CD4-positive, alpha-beta T cell treated with Interleukin-1 beta for 1 hour (primary cell): ENCODE measurements around the gene ALDH1B1.
A peak's percentile ranks its signal among the peaks of the same experiment; 100 is the strongest.
"Not testable (repeated sequence)": the region's sequence is repeated elsewhere in the genome, so short reads cannot be mapped to it uniquely, and the experiment has no call there.

Experiments
- DNase-seq, 2 donors: peaks; one replicate each; pipeline ENCODE4 v3.0.0-alpha.2; 2020 to 2022

ALDH1B1 gene

DNA sequence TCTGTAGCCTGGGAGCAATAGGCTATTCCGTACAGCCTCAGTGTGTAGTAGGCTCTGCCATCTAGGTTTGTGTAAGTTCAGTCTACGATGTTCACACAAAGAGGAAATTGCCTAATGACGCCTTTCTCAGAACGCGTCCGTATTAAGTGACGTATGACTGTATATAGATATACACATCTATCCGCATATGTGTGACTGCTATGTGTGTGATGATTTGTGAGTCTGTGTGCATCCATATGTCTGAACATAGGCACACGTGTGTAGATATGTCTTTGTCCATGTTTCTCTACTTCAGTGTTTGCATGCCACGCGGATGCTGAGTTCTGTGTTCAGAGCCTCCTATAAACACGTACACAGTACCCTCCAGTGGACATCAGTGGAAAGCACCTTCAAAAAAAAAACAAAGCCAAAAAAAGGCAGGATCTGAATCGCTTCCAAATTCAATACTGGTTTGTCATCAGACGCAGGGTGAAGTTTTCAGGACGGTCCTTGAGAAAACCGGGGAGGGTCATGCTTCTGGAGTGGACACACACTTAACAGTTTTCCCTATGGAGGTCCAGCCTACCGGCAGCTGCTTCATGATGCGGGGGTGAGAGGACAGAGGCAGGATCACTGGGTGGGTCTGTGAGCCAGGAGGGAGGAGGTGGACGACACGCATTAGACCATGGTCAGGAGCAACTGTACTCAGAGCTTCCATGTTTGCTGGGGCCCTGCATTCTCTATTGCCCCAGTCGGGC lies 29.5 kb upstream of the ALDH1B1 start:
- peak; percentile 14 to 23 for DNase-seq

DNA sequence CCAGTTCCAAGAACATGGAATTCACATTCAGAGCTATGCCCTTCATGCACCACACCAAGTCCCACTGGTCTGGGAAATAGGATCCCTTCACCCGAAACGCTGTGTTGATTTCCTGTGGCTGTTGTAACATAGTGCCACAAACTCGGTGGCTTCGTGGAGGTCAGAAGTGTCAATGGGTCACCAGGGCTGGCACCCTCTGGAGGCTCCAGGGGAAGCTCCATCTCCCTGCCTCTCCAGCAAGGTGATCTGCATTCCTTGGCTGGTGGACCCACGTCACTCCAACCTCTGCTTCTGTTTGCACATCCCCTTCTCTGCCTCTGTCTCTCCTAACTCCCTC lies 28.9 kb upstream of the ALDH1B1 start:
- no peak for DNase-seq

DNA sequence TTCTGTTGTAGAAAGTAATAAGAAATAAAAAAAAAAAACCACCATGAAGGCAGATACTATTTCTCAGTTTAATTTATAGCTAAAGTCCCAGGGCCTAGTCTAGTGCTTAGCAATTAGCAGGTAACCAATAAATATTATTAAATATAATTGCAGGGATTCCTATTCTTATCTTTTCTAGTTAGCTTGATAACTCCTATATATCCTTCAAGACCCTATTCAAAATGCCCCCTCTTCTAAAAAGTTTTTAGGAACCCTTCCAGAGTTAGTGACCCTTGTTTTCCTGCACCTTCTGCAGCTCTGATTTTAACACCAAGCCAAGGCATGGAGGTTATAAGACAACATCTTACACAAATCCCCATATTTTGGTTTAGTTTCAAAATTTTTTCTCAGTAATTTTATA lies 24.6 kb upstream of the ALDH1B1 start:
- no peak for DNase-seq

DNA sequence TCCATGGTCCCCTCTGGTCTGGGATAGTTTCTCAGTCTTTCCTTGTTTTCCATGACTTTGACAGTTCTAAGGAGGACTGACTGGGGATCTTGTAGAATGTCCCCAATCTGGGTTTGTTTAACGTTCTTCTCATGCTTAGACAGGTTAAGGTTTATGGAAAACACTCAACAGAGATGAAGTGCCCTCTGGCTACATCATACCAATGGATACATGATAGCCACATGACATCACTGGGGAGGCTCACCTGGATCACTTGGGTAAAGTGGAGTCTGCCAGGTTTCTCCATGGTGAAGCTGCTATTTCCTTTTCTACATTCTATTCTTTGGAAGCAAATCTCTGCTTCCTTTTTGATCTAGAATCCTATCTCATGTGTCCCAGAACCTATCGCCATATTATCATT lies 23.8 kb upstream of the ALDH1B1 start:
- DNase-seq: no peak

DNA sequence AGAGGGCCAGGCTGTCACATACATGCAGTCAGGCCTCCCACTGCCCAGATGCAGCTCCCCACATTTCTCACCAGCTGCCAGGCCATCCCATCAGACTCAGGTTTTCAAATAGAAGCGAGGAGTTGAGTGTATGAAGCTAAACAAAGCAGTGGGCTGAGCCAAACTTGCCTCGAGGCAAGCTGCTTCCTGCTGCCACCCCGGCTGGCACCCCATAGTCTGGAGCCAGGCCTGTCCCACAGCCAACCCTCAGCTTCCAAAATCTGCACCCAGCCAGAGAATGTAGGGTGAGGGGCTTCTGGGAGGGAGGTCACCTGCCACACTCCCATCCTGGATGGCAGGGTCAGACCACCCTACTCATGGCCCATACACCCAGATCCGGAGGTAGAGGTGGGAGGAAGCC lies 22.3 kb upstream of the ALDH1B1 start:
- no peak for DNase-seq

DNA sequence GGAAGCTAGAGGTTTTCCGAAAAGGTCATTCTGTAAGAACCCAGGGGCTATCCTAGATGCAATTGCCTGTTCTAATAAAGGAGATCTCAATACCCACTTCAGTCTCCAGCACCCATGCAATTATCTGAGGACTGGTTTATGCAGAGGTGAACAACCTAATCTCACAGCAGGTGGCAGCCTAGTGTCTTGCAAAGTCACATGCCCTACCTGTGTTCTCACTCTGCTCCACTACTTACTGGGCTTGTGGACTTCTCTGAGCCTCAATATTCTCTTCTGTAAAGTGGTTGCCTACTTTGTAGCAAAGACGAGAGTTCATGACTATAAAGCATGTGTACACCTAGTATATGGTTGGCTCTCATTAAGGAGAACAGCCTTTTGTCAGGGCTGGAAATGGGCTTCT lies 21.0 kb upstream of the ALDH1B1 start:
- peak; percentile 12 to 36 for DNase-seq

DNA sequence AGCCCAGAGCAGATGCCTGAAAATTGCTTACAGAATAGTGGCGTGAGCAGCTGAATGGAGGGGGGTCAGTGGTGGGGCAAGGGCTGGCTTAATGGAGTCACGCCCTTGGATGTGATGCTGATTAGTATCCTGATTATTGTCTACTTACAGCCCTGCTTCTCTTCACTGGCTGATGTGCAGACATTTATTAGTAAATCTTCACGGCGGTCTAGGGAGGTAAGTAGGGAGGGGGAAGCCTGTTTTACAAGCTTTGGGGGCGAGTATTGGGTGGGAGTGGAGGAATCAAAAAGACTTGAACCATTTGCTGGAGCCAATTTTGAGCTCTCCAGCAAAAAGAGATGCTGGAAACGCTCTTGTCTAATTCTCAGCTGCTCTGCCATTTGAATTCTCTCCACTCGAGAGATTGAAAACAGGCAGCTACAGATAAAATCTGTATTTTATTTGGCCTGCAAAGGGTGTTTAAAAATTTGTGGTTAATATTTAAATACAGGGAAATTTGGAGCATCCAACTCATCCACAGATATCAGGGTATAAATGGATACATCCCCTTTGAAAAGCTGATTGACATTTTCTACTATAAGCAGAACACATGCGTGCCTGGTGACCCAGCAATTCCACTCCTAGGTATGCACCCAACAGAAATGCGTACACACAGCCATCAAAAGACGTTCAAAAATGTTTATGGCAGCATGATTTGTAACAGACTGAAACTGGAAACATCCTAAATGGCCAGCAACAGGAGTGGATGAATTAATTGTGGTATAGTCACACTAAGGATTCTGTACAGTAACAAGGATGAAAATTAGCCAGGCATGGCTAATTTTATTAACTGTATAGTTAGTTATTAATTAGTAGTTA lies 19.5 kb upstream of the ALDH1B1 start:
- DNase-seq: no peak

DNA sequence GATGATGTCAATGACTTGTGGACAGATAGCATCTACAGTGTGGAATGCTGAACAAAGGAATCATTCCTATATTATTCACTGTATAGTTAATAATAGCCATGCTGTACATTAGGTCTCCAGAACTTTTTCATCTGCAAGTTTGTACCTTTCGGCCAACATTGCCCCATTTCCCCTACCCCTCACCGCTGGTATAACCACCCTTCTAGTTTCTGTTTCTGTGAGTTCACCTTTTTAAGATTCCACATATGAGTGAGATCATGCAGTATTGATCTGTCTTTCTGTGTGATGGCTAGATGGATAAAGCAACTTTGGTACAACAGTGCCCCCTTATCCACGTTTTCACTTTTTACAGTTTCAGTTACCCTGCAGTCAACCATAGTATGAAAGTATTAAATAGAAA lies 18.8 kb upstream of the ALDH1B1 start:
- no peak for DNase-seq

DNA sequence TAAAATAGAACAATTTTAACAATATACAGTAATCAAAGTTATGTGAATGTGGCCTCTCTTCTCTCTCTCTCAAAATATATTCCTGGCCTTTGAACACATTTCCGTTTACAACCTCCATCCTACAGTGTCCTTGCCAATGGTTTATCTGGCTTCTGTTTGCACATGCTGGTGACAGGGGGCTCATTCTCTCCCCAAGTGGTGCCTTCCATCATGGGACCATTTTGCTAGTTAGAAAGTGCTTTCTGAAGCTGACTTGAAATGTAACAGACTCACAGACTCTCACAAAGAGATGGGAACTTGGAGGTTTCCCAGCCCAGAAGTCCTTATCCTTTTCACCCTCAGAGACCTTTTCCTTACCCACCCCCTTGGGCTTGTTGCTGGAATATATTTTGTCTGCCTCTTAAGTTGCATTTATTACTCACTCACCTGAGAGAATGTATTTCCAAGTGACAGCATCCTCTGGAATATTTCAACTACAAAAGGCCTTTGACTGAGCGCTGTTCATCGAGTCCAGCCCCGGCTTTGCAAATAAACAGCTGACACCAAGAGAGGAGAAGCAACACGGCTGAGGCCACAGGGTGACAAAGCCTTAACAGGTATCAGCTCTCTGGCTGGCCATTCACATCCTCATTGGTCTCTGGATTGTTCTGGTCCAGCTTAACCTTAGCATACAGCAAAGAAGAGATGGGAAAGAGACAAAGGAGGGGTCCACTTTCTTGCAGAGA lies 17.5 kb upstream of the ALDH1B1 start:
- no peak for DNase-seq

DNA sequence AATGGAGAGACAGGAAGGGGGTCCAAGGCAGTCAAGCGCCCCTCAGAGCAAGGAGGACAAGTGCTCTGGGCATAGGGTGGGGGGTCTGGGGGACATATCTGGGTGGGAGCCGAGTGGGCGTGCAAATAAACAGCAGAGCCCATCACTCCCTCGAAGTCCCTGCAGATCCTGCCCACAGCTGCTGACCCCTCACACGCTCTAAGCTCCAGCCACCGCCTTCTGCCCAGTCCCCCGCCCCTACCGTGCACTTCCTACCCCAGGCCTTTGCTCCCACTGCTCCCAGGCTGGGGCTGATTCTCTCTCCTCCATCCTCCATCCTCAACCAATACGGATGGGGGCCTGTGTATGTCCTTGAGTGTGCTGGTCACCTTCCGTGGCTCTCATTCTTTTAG lies 16.9 kb upstream of the ALDH1B1 start:
- DNase-seq: no peak

DNA sequence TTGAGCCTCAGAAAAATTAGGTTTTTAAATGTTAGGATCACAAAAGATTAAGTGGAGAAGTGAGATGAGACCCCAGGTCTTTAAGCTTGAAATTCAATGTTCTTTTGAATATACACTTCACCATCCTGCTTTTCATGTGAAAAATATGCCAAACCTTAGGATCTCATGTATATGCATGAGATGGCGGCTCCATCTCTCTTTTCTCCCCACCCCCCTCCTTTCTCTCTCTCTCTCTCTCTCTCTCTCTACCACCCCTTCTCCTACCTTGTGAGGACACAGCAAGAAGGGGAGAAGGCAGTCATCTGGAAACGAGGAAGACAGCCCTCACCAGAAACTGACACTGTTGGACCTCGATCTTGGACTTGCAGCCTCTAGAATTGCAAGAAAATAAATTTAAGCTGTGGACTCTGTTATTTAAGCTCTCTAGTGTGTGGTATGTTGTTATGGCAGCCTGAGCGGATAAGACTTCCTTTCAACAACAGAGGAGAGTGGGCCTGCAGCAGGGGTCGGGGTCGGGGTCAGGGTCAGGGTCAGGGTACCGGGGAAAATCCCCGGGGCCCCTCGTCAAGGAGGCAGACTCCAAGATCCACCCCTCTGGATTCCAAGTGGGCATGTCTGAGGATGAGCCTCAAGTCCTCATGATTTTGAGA lies 16.4 kb upstream of the ALDH1B1 start:
- no peak for DNase-seq

DNA sequence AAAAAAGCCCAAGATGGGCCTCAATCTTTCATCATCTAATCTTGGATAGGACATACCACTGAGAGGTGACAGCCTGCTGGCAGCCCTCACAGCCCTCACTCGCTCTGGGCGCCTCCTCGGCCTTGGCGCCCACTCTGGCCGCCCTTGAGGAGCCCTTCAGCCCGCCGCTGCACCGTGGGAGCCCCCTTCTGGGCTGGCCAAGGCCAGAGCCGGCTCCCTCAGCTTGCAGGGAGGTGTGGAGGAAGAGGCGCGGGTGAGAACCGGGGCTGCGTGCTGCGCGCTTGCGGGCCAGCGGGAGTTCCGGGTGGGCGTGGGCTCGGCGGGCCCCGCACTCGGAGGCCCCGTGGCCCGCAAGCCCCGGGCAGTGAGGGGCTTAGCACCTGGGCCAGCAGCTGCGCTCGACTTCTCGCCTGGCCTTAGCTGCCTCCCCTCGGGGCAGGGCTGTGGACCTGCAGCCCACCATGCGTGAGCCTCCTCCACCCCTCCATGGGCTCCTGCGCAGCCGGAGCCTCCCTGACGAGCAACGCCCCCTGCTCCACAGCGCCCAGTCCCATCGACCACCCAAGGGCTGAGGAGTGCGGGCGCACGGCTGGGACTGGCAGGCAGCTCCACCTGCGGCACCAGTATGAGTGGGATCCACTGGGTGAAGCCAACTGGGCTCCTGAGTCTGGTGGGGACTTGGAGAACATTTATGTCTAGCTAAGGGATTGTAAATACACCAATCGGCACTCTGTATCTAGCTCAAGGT lies 15.0 kb upstream of the ALDH1B1 start:
- not testable (repeated sequence) for DNase-seq

DNA sequence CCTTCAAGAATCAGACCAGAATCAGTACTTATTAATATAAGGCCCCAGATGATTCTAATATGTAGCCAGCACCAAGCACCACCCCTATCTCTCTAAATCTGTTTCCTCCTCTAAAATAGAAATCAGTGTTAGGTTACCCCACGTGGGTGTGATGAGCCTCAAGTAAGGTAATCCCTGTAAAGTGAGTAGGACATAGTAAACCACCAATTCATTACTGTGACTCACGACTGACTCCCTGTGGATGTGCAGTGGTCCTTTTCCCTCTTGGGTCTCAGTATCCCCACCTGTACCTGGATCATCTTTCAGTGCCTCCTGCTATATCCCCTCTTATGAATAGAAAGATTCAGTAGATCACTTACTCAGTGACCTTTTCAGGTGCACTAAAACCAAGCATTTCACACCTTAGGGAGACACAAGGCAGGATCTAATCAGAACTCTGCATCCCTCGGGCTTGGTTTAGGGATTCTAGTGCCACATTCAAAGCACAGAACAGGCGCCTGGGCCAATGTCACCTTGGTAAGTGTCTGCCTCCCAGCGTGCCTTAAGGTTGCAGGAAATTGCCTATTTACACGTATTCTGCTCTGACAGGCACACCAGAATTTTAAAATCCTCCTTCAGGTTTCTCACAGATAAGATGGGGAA lies 12.2 kb upstream of the ALDH1B1 start:
- DNase-seq: no peak

DNA sequence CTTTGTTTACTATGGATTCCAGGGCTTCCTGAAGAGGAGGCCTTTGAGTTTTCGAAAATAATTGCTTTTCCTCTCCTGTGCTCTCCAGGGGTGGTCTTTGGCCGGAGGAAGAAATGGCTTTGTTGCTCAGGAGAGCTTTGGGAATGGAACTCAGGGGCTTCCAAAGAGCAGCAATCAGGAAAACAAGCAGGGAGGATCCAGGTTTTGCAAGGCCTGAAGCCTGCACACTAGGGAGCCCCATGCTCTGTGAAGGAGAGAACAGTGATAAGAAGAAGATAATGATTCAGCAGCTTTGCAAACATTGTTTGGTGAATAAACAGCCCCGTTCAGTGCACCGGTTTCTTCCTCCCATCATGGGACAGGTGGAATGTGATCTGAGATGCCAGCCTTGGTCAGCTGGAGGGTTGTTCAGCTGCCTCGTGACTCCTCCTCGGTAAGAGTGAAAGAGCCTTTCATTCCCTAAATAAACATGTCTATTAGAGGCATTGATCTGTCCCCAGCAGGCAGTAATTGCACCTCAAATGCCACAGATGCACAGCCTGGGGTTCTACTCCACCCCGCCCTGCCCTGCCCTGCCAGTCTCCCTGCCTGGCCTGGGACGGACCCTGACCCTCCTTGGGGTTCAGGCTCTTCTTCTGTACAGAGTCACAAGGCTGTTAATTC lies 11.5 kb upstream of the ALDH1B1 start:
- no peak for DNase-seq

DNA sequence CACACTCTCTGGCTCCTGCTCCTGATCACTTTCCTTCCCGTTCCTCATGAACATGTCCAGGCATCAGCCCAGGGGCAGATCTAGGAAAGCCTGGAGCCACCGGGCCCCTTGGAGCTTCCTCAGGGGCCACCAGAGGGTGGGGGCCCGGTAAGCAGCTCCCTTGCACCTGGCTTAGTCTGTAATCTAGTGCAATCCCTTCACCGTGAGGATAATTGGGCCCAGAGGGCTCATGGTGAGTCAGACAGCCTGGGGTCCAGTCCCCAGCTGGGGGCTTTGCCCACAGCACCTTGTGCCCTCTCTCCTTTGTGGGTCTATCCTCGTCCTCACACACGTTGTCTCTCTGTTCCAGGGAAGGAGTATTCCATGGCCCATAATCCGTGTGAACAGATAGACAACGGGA lies 10.4 kb upstream of the ALDH1B1 start:
- DNase-seq: no peak

DNA sequence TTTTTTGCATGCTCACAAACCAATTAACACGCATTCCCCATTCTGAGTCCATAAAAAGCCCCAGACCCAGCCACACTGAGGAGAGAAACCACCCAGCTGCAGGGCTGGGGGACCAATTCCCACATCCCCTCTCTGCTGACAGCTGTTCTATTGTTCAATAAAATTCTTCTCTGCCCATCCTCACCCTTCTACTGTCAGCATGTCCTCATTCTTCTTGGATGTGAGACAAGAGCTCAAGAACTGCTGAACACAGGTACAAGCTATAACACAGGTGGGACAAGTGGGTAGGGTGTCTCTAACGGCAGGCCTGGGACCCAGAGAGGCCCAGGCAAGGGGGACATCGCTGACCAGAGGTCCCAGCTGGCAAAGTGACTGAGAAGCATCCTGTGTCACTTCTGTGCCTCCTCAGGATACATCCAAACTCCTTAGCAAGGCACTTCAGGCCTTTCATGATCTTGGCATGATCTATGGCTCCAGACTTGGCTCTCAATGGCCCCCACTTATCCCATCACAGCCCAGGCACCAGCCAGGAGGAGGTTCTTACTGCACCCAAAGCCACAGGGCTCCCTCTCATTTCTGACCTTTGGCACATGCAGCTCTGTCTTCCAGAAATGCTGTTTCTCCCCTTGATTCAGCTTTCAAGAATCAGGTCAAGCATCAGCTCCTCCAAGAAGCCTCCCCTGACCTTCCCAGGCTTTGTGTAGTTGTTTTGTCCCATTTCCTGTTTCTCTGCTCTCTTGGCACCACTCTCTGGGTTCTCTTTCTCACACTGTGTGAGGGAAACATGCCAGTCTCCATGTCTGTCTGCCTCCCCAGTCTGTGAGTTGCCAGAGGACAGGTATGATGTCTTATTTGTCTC lies 7.3 kb upstream of the ALDH1B1 start:
- no peak for DNase-seq

DNA sequence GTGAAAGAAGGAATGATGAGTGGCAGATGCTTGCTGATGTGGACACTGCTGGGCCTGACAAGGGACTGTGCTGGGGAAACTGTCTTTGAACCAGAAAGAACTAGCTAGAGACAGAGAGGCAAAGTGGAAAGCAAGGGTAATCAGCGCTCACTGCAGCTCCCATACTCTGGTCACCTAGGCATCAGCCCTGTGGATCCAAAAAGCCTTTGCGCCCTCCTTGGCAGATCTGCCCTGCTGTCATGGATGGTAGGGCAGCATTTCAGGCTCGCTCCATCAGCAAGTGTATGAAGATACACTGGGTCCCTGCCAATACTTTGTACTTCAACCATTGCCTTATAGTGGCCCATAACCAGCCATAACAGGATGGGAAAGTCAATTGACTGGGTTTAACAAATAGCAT lies 6.6 kb upstream of the ALDH1B1 start:
- DNase-seq: no peak

DNA sequence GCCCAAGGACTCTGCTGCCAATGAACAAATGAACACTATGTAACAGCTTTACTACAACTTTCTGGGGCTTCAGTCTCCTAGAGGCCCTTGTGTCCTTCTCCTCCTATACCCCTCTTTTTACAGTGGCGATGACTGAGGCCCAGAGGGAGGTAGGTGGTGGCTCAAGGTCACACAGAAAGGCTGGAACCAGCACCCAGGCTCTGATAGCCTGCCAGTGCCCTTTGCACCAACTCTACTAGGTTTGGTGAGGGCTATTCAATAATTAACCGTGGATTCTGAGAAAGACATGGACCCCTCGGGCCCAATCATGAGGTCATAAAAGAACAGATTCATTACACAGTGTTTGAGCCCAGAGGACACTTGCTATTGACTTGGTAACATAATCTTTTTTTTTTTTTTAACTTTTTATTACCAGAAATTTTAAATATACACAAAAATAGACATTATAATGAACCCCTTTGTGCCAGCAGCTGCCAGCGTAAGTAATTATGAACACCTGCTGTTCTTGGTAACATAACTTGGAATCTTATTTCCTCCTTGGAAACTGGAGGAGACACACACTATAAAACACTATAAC lies 6.1 kb upstream of the ALDH1B1 start:
- DNase-seq: no peak

DNA sequence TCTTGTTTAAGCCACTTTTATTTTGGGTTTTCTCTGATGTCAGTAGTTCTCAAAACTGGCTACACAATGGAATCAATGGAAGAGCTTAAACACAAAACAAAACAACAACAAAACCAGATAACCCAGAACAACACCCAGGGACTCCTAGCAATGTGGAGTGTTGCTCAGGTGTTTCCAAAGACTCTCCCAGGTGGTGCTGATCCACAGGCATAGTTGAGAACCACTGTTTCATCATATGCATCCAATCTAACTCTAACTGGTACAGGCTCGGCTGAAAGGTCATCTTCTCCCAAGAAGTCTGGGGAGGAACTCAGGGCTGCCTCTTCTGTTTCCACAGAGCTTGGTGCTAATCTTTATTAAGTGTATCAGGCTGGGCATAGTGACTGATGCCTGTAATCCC lies 5.4 kb upstream of the ALDH1B1 start:
- no peak for DNase-seq

DNA sequence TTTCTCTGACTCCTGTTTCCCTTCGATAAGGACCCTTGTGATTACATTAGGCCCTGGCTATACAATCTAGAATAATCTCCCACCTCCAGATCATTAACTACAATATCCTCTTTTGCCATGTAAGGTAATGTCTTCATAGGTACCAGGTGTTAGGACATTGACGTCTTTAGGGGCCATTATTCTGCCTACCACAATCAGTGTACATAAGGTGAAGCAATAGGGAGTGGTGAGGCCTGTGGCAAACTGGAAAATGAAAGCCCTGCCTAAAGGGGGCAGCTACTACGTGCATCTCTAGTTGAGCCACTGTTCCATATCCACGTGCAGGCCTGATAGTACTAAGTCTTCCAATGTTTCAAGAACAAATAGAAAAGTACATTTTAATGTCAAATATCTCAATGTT lies 4.8 kb upstream of the ALDH1B1 start:
- no peak for DNase-seq
